Caco-2 (cell line): ENCODE measurements around the gene MUC20. TPM values are rescaled to one million over a fixed set of nuclear protein-coding genes. Genes with fewer than 3 reads are reported as not detected.
A peak's percentile ranks its signal among the peaks of the same experiment; 100 is the strongest.
"Not testable (repeated sequence)": the region's sequence is repeated elsewhere in the genome, so short reads cannot be mapped to it uniquely, and the experiment has no call there.

Experiments
- Bru-seq: library from RNA; stranded (reverse); fragments of 400-500 nt; gene quantifications from one replicate; lab custom pipeline; 2021; lab: Mats Ljungman, UMichigan
- BruChase-seq, 2 experiments: library from RNA; stranded (reverse); fragments of 400-500 nt; gene quantifications; one replicate each; lab custom pipeline; 2021; lab: Mats Ljungman, UMichigan
- BruUV-seq: library from RNA; stranded (reverse); fragments of 400-500 nt; replicated peaks from 2 replicates; lab custom pipeline; 2021; lab: Mats Ljungman, UMichigan
- CTCF ChIA-PET: fragments of 300-600 bp; sonication (Branson Sonifier 250); formaldehyde crosslinking; loops from one replicate; lab custom pipeline; 2022; ENCODE audit warnings: antibody characterized with exemption; lab: Charles Lee
- POLR2A ChIA-PET: fragments of 300-600 bp; sonication (Branson Sonifier 250); formaldehyde crosslinking; loops from one replicate; lab custom pipeline; 2022; ENCODE audit warnings: antibody characterized with exemption; lab: Charles Lee
- DNase-seq, 2 experiments: peaks; one replicate each; pipeline versions ENCODE4 v3.0.0 to v3.0.0-alpha.2; 2020 to 2022
- H3K27me3 ChIP-seq: replicated peaks from 2 replicates; pipeline ENCODE4 v1.6.0; 2011; ENCODE audit warnings: low read length; ENCODE audit not compliant: control insufficient read depth, insufficient read depth
- H3K36me3 ChIP-seq: 2 replicates; pipeline ENCODE4 v1.5.1; 2011; ENCODE audit warnings: low read length; ENCODE audit not compliant: control insufficient read depth, insufficient read depth
- H3K4me1 ChIP-seq: fragments of 250-450 bp; sonication (Bioruptor Pico); 2 replicates; pipeline ENCODE4 v1.5.1; 2020; ENCODE audit warnings: mild to moderate bottlenecking
- H3K4me3 ChIP-seq: 2 replicates; pipeline ENCODE4 v1.5.1; 2011; ENCODE audit warnings: low read depth, mild to moderate bottlenecking, control low read depth, low read length
- H3K9me3 ChIP-seq: fragments of 250-450 bp; sonication (Bioruptor Pico); 2 replicates; pipeline ENCODE4 v1.5.1; 2020; ENCODE audit warnings: mild to moderate bottlenecking, moderate library complexity
- H3K27ac Mint-ChIP-seq: one replicate; pipeline ENCODE4 v1.8.0; 2022; ENCODE audit warnings: mixed read lengths; ENCODE audit not compliant: unreplicated experiment
- H3K27me3 Mint-ChIP-seq: one replicate; pipeline ENCODE4 v1.8.0; 2022; ENCODE audit warnings: mixed read lengths; ENCODE audit not compliant: insufficient read depth, unreplicated experiment
- H3K36me3 Mint-ChIP-seq: one replicate; pipeline ENCODE4 v1.8.0; 2022; ENCODE audit warnings: mild to moderate bottlenecking, mixed read lengths; ENCODE audit not compliant: insufficient read depth, unreplicated experiment
- H3K4me1 Mint-ChIP-seq: one replicate; pipeline ENCODE4 v1.8.0; 2022; ENCODE audit warnings: low read depth, mixed read lengths; ENCODE audit not compliant: unreplicated experiment
- H3K4me3 Mint-ChIP-seq: one replicate; pipeline ENCODE4 v1.8.0; 2022; ENCODE audit warnings: mild to moderate bottlenecking, moderate library complexity, mixed read lengths; ENCODE audit not compliant: unreplicated experiment
- H3K9me3 Mint-ChIP-seq: one replicate; pipeline ENCODE4 v1.8.0; 2022; ENCODE audit warnings: mixed read lengths; ENCODE audit not compliant: unreplicated experiment
- intact Hi-C: fragments of 100-400 bp; cut with micrococcal nuclease; formaldehyde crosslinking; loops from one replicate; pipeline ENCODE4 v1.10.0; 2022; ENCODE audit not compliant: unreplicated experiment
- long read RNA-seq: library from polyadenylated mRNA; stranded (forward); transcript quantifications from one replicate; pipeline ENCODE4 v2.0.0, GENCODE V29; 2022
- total RNA-seq: library from RNA; stranded (reverse); gene quantifications from 2 replicates; pipeline ENCODE4 v1.2.3, GENCODE V29; 2022

MUC20 gene, protein sequence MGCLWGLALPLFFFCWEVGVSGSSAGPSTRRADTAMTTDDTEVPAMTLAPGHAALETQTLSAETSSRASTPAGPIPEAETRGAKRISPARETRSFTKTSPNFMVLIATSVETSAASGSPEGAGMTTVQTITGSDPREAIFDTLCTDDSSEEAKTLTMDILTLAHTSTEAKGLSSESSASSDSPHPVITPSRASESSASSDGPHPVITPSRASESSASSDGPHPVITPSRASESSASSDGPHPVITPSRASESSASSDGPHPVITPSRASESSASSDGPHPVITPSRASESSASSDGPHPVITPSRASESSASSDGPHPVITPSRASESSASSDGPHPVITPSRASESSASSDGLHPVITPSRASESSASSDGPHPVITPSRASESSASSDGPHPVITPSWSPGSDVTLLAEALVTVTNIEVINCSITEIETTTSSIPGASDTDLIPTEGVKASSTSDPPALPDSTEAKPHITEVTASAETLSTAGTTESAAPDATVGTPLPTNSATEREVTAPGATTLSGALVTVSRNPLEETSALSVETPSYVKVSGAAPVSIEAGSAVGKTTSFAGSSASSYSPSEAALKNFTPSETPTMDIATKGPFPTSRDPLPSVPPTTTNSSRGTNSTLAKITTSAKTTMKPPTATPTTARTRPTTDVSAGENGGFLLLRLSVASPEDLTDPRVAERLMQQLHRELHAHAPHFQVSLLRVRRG
- 0.88 and 1.9 TPM in 2 replicates for total RNA-seq
- Bru-seq, nascent RNA = percentile 34 among the genes with signal in this experiment
- BruChase-seq, experiment 1, labeled RNA remaining after a 2-hour chase = percentile 43 among the genes with signal in this experiment
- percentile 53 among the genes with signal in this experiment for BruChase-seq, experiment 2, labeled RNA remaining after a 6-hour chase
- long read RNA-seq, partial matches to known transcripts = 0 of 1 reads
- long read RNA-seq, other reads (novel, unspliced or antisense) = 1 of 1 reads

- H3K27me3 ChIP-seq, H3K36me3 ChIP-seq, H3K27me3 Mint-ChIP-seq, H3K36me3 Mint-ChIP-seq, intact Hi-C loops, H3K4me3 Mint-ChIP-seq, H3K9me3 ChIP-seq, H3K4me3 ChIP-seq, BruUV-seq, H3K9me3 Mint-ChIP-seq: not testable (repeated sequence)
- Mint-ChIP-seq H3K27ac (peak within 1 kb of the TSS; percentile 74), H3K4me1 (peaks cover 43% of the 10 kb centered on the region)
- ChIA-PET CTCF (interaction anchor here (1.4 kb wide), 1 partner anchor 174 kb away, joined by 3 read pairs; no protein-coding TSS in a partner anchor), POLR2A (interaction anchor here (0.6 kb wide), 1 partner anchor 417 kb away, joined by 3 read pairs; no protein-coding TSS in a partner anchor)
- DNase-seq = peak in 1 of 2 experiments; percentile 60
- H3K4me1 ChIP-seq = peaks cover 35% of the 10 kb centered on the region
Measured at GRCh38 chr3:195720831-195721506, at the start of gene MUC20. Gene MUC20 (plus strand): TSS chr3:195720978. CDS start chr3:195721008, 30 bp downstream.

- DNase-seq, POLR2A ChIA-PET, H3K4me3 Mint-ChIP-seq, H3K4me1 Mint-ChIP-seq, H3K4me3 ChIP-seq, H3K4me1 ChIP-seq, BruUV-seq, H3K9me3 Mint-ChIP-seq, H3K27me3 Mint-ChIP-seq, H3K36me3 ChIP-seq, CTCF ChIA-PET, intact Hi-C loops, H3K9me3 ChIP-seq, H3K27me3 ChIP-seq, H3K27ac Mint-ChIP-seq: not testable (repeated sequence)
- H3K36me3 Mint-ChIP-seq = peaks cover 51% of the 10 kb centered on the region
Measured at GRCh38 chr3:195671283-195671682, 49.5 kb upstream of the MUC20 start.

DNA sequence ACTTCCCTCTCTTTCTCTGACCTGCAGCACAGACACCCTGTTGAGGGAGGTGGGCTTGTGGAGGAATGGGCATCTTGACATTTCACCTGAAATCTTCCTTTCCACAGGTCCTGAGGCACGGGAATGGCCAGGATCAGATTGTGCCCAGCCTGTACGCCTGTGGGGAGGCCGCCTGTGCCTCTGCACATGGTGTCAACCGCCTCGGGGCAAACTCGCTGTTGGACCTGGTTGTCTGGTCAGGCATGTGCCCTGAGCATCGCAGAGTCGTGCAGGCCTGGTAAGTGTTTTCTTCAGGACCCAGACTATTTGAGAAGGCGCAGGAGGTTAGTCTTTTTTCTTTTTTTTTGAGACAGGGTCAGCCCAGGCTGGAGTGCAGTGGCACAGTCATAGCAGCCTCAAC is 47.1 kb upstream of the MUC20 start:
- H3K9me3 Mint-ChIP-seq, H3K4me3 ChIP-seq, H3K27me3 Mint-ChIP-seq, BruUV-seq, CTCF ChIA-PET, H3K27me3 ChIP-seq, POLR2A ChIA-PET, DNase-seq, H3K4me1 Mint-ChIP-seq, H3K4me1 ChIP-seq, intact Hi-C loops, H3K4me3 Mint-ChIP-seq, H3K27ac Mint-ChIP-seq, H3K36me3 ChIP-seq, H3K9me3 ChIP-seq: not testable (repeated sequence)
- peaks cover 59% of the 10 kb centered on the region for H3K36me3 Mint-ChIP-seq

DNA sequence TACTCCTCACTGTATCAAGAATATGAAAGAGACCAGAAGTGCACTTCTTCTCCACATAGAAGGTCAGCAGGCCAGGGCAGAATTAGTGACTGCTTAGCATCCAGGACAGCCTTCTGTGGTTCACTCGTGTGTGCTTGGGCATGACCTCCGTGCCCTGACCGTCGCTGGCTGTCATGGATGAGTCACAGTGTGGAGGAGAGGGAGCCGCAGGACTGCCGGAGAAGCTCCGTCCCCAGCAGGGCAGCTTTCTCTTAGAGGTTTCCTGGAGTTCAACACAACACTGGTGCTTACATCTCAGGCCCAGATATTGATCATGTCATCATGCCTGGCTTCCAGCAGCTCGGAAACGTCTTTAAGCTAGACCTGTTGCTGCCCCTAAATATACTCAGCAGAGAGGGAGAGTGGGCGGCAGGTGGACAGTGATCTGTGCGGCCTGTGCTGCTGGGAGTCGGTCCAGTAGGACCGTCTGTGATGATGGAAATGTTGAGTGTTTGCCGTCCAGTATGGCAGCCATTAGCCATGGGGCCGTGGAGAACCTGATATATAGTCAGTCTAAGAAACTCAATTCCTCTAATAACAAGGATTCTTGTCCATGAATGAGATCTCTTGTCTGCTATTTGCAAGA is 42.3 kb upstream of the MUC20 start:
- H3K9me3 ChIP-seq, H3K4me3 ChIP-seq, H3K27ac Mint-ChIP-seq, CTCF ChIA-PET, intact Hi-C loops, BruUV-seq, H3K27me3 ChIP-seq, POLR2A ChIA-PET, H3K4me1 Mint-ChIP-seq, H3K4me3 Mint-ChIP-seq, DNase-seq, H3K9me3 Mint-ChIP-seq, H3K36me3 ChIP-seq, H3K4me1 ChIP-seq, H3K27me3 Mint-ChIP-seq: not testable (repeated sequence)
- H3K36me3 Mint-ChIP-seq = peaks cover 49% of the 10 kb centered on the region

GRCh38 chr3:195680690-195681089 is 40.1 kb upstream of the MUC20 start:
- H3K27me3 Mint-ChIP-seq, BruUV-seq, intact Hi-C loops, H3K9me3 ChIP-seq, H3K27ac Mint-ChIP-seq, H3K4me3 Mint-ChIP-seq, H3K4me3 ChIP-seq, POLR2A ChIA-PET, H3K4me1 Mint-ChIP-seq, H3K9me3 Mint-ChIP-seq, H3K27me3 ChIP-seq, CTCF ChIA-PET, H3K36me3 ChIP-seq, H3K4me1 ChIP-seq, DNase-seq: not testable (repeated sequence)
- H3K36me3 Mint-ChIP-seq = peaks cover 46% of the 10 kb centered on the region

DNA sequence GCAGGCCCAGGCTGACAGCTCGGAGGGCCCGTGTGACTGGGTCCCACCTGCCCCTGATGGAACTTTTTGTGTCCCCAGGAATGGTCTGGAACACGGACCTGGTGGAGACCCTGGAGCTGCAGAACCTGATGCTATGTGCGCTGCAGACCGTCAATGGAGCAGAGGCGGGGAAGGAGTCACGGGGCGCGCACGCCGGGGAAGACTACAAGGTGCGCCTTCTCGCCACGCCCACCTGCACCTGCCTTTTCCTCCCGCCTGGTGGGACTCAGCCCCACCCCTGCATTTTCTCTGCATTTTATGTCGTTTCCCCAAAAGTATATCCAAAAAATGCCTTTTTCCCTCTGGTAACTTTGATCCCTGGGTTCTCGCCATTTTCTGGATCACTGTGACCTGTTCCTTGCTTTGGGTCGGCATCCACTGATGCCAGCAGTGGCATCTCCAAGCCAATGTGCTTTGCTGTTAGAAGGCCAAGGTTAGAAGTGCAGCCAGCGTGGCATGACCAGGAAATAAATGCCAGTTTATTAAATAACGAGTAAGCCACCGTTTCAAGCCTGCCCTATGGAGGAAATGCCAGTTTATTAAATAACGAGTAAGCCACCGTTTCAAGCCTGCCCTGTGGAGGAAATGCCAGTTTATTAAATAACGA is 39.2 kb upstream of the MUC20 start:
- peaks cover 43% of the 10 kb centered on the region for H3K36me3 Mint-ChIP-seq
- H3K27ac Mint-ChIP-seq, H3K4me1 Mint-ChIP-seq: not testable (repeated sequence)

More for the DNA sequence above, 39.2 kb upstream of the MUC20 start:
- BruUV-seq, H3K4me3 ChIP-seq, POLR2A ChIA-PET, DNase-seq, H3K9me3 Mint-ChIP-seq, H3K27me3 ChIP-seq, H3K27me3 Mint-ChIP-seq, H3K9me3 ChIP-seq, CTCF ChIA-PET, H3K4me3 Mint-ChIP-seq, intact Hi-C loops, H3K4me1 ChIP-seq, H3K36me3 ChIP-seq: not testable (repeated sequence)
